ENCODE results near the gene WIZ. TPM values are rescaled to one million over a fixed set of nuclear protein-coding genes. Genes with fewer than 3 reads are reported as not detected.
A peak's percentile ranks its signal among the peaks of the same experiment; 100 is the strongest.

Gene WIZ
- total and polyA plus RNA-seq, 2 of the 8 experiments (the other 6 are each of a cell fraction or from before 2014, with no cell fraction given) = 12.5 to 33.2 TPM

GRCh38 chr19:15469513-15470297, 19.9 kb upstream of the WIZ start (continued):
- peak; percentile 74 for TF ChIP-seq SUZ12 (IDR thresholded peaks at IDR 0.05; ENCODE audit: low read length)
- no peak for TF ChIP-seq RAD21 (IDR thresholded peaks at IDR 0.05 in 1 of 2, conservative IDR thresholded peaks at IDR 0.05 in 1 of 2; ENCODE audit: low read depth in 2 of 2, low read length in 2 of 2)
- TF ChIP-seq, protein P1, sequence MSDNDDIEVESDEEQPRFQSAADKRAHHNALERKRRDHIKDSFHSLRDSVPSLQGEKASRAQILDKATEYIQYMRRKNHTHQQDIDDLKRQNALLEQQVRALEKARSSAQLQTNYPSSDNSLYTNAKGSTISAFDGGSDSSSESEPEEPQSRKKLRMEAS (IDR thresholded peaks at IDR 0.05) = peak; percentile 83

All from H1 (cell line).